GM19239 (cell line): ENCODE data around the gene ACTR3C.
"Not testable (repeated sequence)": the region's sequence is repeated elsewhere in the genome, so short reads cannot be mapped to it uniquely, and the experiment has no call there.

Experiments
- DNase-seq: peaks from one replicate; pipeline ENCODE4 v3.0.0; 2011; ENCODE audit warnings: low spot score; ENCODE audit not compliant: insufficient read length
- FAIRE-seq: peaks from 2 replicates; lab custom pipeline; 2011; peaks lifted over from hg19 to GRCh38; lab: Jason Lieb, UNC

ACTR3C gene

GRCh38 chr7:150222083-150222972 is 101.0 kb downstream of the ACTR3C start:
- not testable (repeated sequence) for FAIRE-seq

GRCh38 chr7:150220673-150221181 is 102.6 kb downstream of the ACTR3C start:
- DNase-seq, FAIRE-seq: not testable (repeated sequence)

More at GRCh38 chr7:150222083-150222972, 101.0 kb downstream of the ACTR3C start:
- DNase-seq = not testable (repeated sequence)

- DNase-seq, FAIRE-seq: not testable (repeated sequence)
These were observed 103.2 kb downstream of the ACTR3C start for GRCh38 chr7:150219941-150220658.

GRCh38 chr7:150206848-150207247 is 116.5 kb downstream of the ACTR3C start:
- DNase-seq, FAIRE-seq: not testable (repeated sequence)

- DNase-seq, FAIRE-seq: not testable (repeated sequence)
These were observed 117.5 kb downstream of the ACTR3C start for GRCh38 chr7:150205866-150206265.

GRCh38 chr7:150204577-150204976 is 118.8 kb downstream of the ACTR3C start:
- not testable (repeated sequence) for DNase-seq, FAIRE-seq

GRCh38 chr7:150202894-150203293 is 120.5 kb downstream of the ACTR3C start:
- FAIRE-seq, DNase-seq: not testable (repeated sequence)
